ENCODE measurements around the gene DLG1.

Gene DLG1

GRCh38 chr3:197335428-197336132 is 37.2 kb upstream of the DLG1 start:
- no peak overlapping the region for H3K27ac ChIP-seq
- no peak for DNase-seq (ENCODE audit: low spot score)
- no peak for TF ChIP-seq CTCF (conservative IDR thresholded peaks at IDR 0.05; ENCODE audit: low read depth)
- ChIA-PET POLR2A (ENCODE audit: low non-redundant PET) (no interaction called here), CTCF (interaction anchor here (0.6 to 0.9 kb wide), 3 partner anchors 80 to 466 kb away, joined by 3 to 6 read pairs (median 4); no protein-coding TSS in a partner anchor)

- DNase-seq (ENCODE audit: low spot score): no peak
- TF ChIP-seq CTCF (conservative IDR thresholded peaks at IDR 0.05; ENCODE audit: low read depth): no peak
- ChIA-PET CTCF (no interaction called here), POLR2A (ENCODE audit: low non-redundant PET) (no interaction called here)
- no peak overlapping the region for H3K27ac ChIP-seq
These were observed 35.7 kb upstream of the DLG1 start for GRCh38 chr3:197333901-197334639.

- POLR2A ChIA-PET (ENCODE audit: low non-redundant PET): no interaction called here
- no peak for TF ChIP-seq CTCF (conservative IDR thresholded peaks at IDR 0.05; ENCODE audit: low read depth)
- CTCF ChIA-PET: interaction anchor here (0.6 to 1.1 kb wide), 5 partner anchors 19 to 180 kb away, joined by 3 to 7 read pairs (median 4); no protein-coding TSS in a partner anchor
- no peak for DNase-seq (ENCODE audit: low spot score)
- no peak overlapping the region for H3K27ac ChIP-seq
These were observed 32.7 kb upstream of the DLG1 start for GRCh38 chr3:197331131-197331530.

GRCh38 chr3:197329382-197329781 is 31.0 kb upstream of the DLG1 start:
- ChIA-PET CTCF (no interaction called here), POLR2A (ENCODE audit: low non-redundant PET) (no interaction called here)
- TF ChIP-seq CTCF (conservative IDR thresholded peaks at IDR 0.05; ENCODE audit: low read depth): no peak
- no peak overlapping the region for H3K27ac ChIP-seq
- no peak for DNase-seq (ENCODE audit: low spot score)

- TF ChIP-seq CTCF (conservative IDR thresholded peaks at IDR 0.05; ENCODE audit: low read depth): no peak
- ChIA-PET CTCF (interaction anchor here (0.6 kb wide), 1 partner anchor 24 kb away, joined by 3 read pairs; no protein-coding TSS in a partner anchor), POLR2A (ENCODE audit: low non-redundant PET) (no interaction called here)
These were observed 29.8 kb upstream of the DLG1 start for GRCh38 chr3:197328198-197328597.

GRCh38 chr3:197327701-197328100 is 29.3 kb upstream of the DLG1 start:
- no peak for DNase-seq (ENCODE audit: low spot score)
- peak overlapping the region; percentile 37 for H3K27ac ChIP-seq
- POLR2A ChIA-PET (ENCODE audit: low non-redundant PET): no interaction called here
- CTCF ChIA-PET: interaction anchor here (0.6 kb wide), 1 partner anchor 24 kb away, joined by 3 read pairs; no protein-coding TSS in a partner anchor
- no peak for TF ChIP-seq CTCF (conservative IDR thresholded peaks at IDR 0.05; ENCODE audit: low read depth)

More at GRCh38 chr3:197328198-197328597, 29.8 kb upstream of the DLG1 start:
- no peak overlapping the region for H3K27ac ChIP-seq
- DNase-seq (ENCODE audit: low spot score): no peak
